Effector memory CD8-positive, alpha-beta T cell (primary cell): ENCODE data around the gene THPO.

ENCODE experiments used
- ATAC-seq: fragments of 150-1000 bp; cut with Tn5 transposase; replicated peaks from 2 replicates; pipeline ENCODE4 v1.10.0; 2021; ENCODE audit warnings: mild to moderate bottlenecking, moderate library complexity
- DNase-seq, 3 experiments: peaks; one replicate each; pipeline ENCODE4 v3.0.0; 2021
- H3K27ac Mint-ChIP-seq, 2 donors: one replicate each; pipeline ENCODE4 v1.8.0; 2022; ENCODE audit warnings: mild to moderate bottlenecking in 2 of 2, mixed read lengths in 2 of 2, moderate library complexity in 2 of 2
- H3K27me3 Mint-ChIP-seq, 2 donors: one replicate each; pipeline ENCODE4 v1.8.0; 2022; ENCODE audit warnings: mixed read lengths in 2 of 2
- H3K36me3 Mint-ChIP-seq: one replicate; pipeline ENCODE4 v1.8.0; 2022; ENCODE audit warnings: mild to moderate bottlenecking, moderate library complexity, mixed read lengths; ENCODE audit not compliant: insufficient read depth
- H3K4me1 Mint-ChIP-seq, 2 donors: one replicate each; pipeline ENCODE4 v1.8.0; 2022; ENCODE audit warnings: low read depth in 2 of 2, mixed read lengths in 2 of 2
- H3K4me3 Mint-ChIP-seq, 2 donors: one replicate each; pipeline ENCODE4 v1.8.0; 2022; ENCODE audit warnings: mild to moderate bottlenecking in 2 of 2, mixed read lengths in 2 of 2, moderate library complexity in 2 of 2
- H3K9me3 Mint-ChIP-seq, 2 donors: one replicate each; pipeline ENCODE4 v1.8.0; 2022; ENCODE audit warnings: mixed read lengths in 2 of 2

THPO gene

DNA sequence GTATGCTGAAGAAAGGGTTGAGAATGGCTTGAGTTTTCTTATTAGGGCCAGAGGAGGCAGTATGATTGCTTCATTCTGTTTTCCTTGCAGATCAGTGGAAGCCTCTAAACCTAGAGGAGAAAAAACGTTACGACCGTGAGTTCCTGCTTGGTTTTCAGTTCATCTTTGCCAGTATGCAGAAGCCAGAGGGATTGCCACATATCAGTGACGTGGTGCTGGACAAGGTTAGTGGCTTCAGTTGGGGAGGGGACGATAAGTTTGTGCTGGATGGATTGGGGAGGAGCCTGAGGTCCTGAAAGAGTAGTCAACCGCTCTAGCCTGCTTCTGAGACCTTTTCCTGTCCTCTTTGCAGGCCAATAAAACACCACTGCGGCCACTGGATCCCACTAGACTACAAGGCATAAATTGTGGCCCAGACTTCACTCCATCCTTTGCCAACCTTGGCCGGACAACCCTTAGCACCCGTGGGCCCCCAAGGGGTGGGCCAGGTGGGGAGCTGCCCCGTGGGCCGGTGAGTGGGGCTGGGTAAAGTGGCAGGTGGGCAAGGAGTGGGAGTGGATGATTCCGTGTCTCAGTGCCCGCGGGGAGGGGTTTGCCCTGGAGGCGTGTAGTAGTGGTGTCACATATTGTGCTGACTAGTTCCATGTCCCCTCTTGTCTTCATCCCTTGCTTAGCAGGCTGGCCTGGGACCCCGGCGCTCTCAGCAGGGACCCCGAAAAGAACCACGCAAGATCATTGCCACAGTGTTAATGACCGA lies 55.1 kb downstream of the THPO start:
- H3K4me1 Mint-ChIP-seq: peaks cover 14 to 16% of the 10 kb centered on the region in 2 donors
- peaks cover 81% of the 10 kb centered on the region for H3K36me3 Mint-ChIP-seq
- H3K27ac Mint-ChIP-seq: peak overlapping the region in 1 of 2 donors; percentile 8
- DNase-seq (no peak), ATAC-seq (no peak)
- no peaks in the 10 kb centered on the region for H3K9me3 Mint-ChIP-seq
- H3K27me3 Mint-ChIP-seq: no peaks in the 10 kb centered on the region
- H3K4me3 Mint-ChIP-seq: no peak overlapping the region
